ENCODE data around the gene MORN1.

- TF ChIP-seq CTCF (IDR thresholded peaks at IDR 0.05) (no peak), POLR2A (IDR thresholded peaks at IDR 0.05; ENCODE audit: low read depth) (no peak)
These were observed 86.3 kb downstream of the MORN1 start for GRCh38 chr1:2304921-2305681.

Measured in esophagus muscularis mucosa (tissue), 3 donors.